Osteocyte (in vitro differentiated cells): ENCODE data around the gene CAB39. TPM values are rescaled to one million over a fixed set of nuclear protein-coding genes. Genes with fewer than 3 reads are reported as not detected.

Source experiments
- DNase-seq: peaks from one replicate; pipeline ENCODE4 v3.0.0; 2021; ENCODE audit warnings: mixed read lengths; ENCODE audit not compliant: unreplicated experiment; ENCODE audit errors: extremely low spot score
- H3K27ac Mint-ChIP-seq: one replicate; pipeline ENCODE4 v1.8.0; 2021; ENCODE audit warnings: mild to moderate bottlenecking, mixed read lengths; ENCODE audit not compliant: unreplicated experiment
- H3K27me3 Mint-ChIP-seq: one replicate; pipeline ENCODE4 v1.8.0; 2021; ENCODE audit warnings: mixed read lengths; ENCODE audit not compliant: unreplicated experiment
- H3K36me3 Mint-ChIP-seq: one replicate; pipeline ENCODE4 v1.8.0; 2021; ENCODE audit warnings: mixed read lengths; ENCODE audit not compliant: unreplicated experiment
- H3K4me1 Mint-ChIP-seq: one replicate; pipeline ENCODE4 v1.8.0; 2021; ENCODE audit warnings: mixed read lengths; ENCODE audit not compliant: unreplicated experiment
- H3K4me3 Mint-ChIP-seq: one replicate; pipeline ENCODE4 v1.8.0; 2021; ENCODE audit warnings: mild to moderate bottlenecking, moderate library complexity, mixed read lengths; ENCODE audit not compliant: unreplicated experiment
- H3K9me3 Mint-ChIP-seq: one replicate; pipeline ENCODE4 v1.8.0; 2021; ENCODE audit warnings: mixed read lengths; ENCODE audit not compliant: unreplicated experiment
- CTCF ChIP-seq: fragments of 200-600 bp; sonication (generic); IDR thresholded peaks from 2 replicates; pipeline ENCODE4 v1.5.0; 2021; ENCODE audit warnings: antibody characterized with exemption, mild to moderate bottlenecking, moderate library complexity
- total RNA-seq: library from RNA; stranded (reverse); gene quantifications from 2 replicates; pipeline ENCODE4 v1.2.1, GENCODE V29; 2021

CAB39 gene
- total RNA-seq, 1 donor from 2014 or later: 40.8 TPM

- Mint-ChIP-seq H3K36me3 (no peaks in the 10 kb centered on the region), H3K4me3 (no peak overlapping the region), H3K4me1 (peaks cover 8% of the 10 kb centered on the region), H3K27ac (no peak overlapping the region), H3K27me3 (no peaks in the 10 kb centered on the region), H3K9me3 (no peaks in the 10 kb centered on the region)
- DNase-seq: no peak
- TF ChIP-seq CTCF: no peak
These were observed 45.5 kb upstream of the CAB39 start for GRCh38 chr2:230666885-230667712.

- H3K27ac Mint-ChIP-seq: no peak overlapping the region
- no peaks in the 10 kb centered on the region for H3K36me3 Mint-ChIP-seq
- H3K27me3 Mint-ChIP-seq: no peaks in the 10 kb centered on the region
- no peak overlapping the region for H3K4me3 Mint-ChIP-seq
- no peaks in the 10 kb centered on the region for H3K9me3 Mint-ChIP-seq
- peaks cover 8% of the 10 kb centered on the region for H3K4me1 Mint-ChIP-seq
- DNase-seq: no peak
- no peak for TF ChIP-seq CTCF
These were observed 44.3 kb upstream of the CAB39 start for GRCh38 chr2:230668184-230668938.

GRCh38 chr2:230668939-230669303, 43.7 kb upstream of the CAB39 start:
- H3K9me3 Mint-ChIP-seq: no peaks in the 10 kb centered on the region
- H3K27me3 Mint-ChIP-seq: no peaks in the 10 kb centered on the region
- no peak for DNase-seq
- H3K4me3 Mint-ChIP-seq: no peak overlapping the region
- no peak for TF ChIP-seq CTCF
- H3K4me1 Mint-ChIP-seq: peaks cover 8% of the 10 kb centered on the region
- no peaks in the 10 kb centered on the region for H3K36me3 Mint-ChIP-seq
- H3K27ac Mint-ChIP-seq: no peak overlapping the region

GRCh38 chr2:230669386-230669950, 43.2 kb upstream of the CAB39 start:
- Mint-ChIP-seq H3K4me1 (peaks cover 8% of the 10 kb centered on the region), H3K4me3 (no peak overlapping the region), H3K9me3 (no peaks in the 10 kb centered on the region), H3K27ac (no peak overlapping the region), H3K36me3 (no peaks in the 10 kb centered on the region), H3K27me3 (no peaks in the 10 kb centered on the region)
- DNase-seq: no peak
- no peak for TF ChIP-seq CTCF

GRCh38 chr2:230671117-230671516, 41.5 kb upstream of the CAB39 start:
- no peaks in the 10 kb centered on the region for H3K9me3 Mint-ChIP-seq
- TF ChIP-seq CTCF: no peak
- no peak overlapping the region for H3K4me3 Mint-ChIP-seq
- DNase-seq: no peak
- no peak overlapping the region for H3K27ac Mint-ChIP-seq
- no peaks in the 10 kb centered on the region for H3K36me3 Mint-ChIP-seq
- H3K4me1 Mint-ChIP-seq: peaks cover 8% of the 10 kb centered on the region
- H3K27me3 Mint-ChIP-seq: no peaks in the 10 kb centered on the region
